GM18502 (cell line): ENCODE measurements around the gene APOL2.
A peak's percentile ranks its signal among the peaks of the same experiment; 100 is the strongest.
"Not testable (repeated sequence)": the region's sequence is repeated elsewhere in the genome, so short reads cannot be mapped to it uniquely, and the experiment has no call there.

Experiments
- ATAC-seq: cut with Tn5 transposase; IDR thresholded peaks from one replicate; pipeline ENCODE4 v1.9.1; 2021; ENCODE audit warnings: mild to moderate bottlenecking; ENCODE audit not compliant: unreplicated experiment, poor library complexity

The APOL2 gene

DNA sequence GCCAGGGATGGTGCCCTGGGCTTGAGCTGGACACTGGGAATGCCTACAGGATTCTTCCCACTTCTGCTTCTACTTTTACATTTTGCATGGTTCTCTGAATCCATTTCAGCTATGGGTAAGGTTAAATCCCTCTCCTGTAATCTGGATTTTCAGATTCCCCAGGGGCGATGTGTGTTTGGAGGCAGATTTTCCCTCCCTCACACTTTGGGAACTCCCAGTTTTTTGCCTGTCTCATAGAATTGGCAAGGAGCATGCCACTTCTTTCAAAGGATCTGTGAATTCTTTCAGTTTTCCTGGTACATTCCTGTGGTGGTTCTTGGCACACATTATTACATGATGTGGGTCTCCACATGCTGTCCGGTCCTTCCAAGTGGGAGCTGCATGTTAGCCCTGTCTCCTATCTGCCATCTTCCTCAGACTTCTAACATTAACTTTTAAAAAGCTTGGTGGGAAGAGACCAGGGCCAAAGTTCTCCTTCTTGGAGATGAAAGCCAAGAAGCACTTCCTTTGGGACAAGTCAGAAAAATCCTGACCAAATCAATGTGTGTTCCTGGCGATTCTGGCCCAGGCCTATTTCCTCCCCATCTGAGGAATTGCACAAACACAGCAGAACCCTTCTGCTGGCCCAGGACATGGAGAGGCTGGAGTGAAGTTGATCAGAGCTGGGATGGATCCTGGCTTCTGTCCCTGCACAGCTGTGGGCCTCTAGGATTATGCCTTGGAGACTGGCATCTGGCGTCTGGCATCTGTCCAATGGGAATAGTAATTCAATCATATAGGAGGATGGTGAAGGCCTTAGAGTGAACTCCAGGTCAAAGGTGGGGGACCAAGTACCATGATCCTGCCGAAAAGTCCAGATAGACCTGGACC lies 5.4 kb upstream of the APOL2 start:
- ATAC-seq, result no peak

GRCh38 chr22:36243986-36244385 lies 4.7 kb upstream of the APOL2 start:
- ATAC-seq, result no peak

DNA sequence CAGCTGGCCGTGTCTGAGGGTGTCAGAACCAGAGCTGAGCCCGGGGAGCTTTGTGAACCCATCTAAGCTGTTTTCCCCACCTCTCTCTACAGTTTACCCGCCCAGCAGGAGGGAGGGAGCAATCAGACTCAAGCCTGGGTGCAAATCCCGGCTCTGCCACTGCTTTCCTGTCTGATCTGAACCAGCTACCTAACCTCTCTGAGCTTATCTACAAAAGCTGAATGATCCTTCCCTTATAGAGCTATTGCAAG lies 252 bp downstream of the APOL2 start:
- no peak for ATAC-seq

GRCh38 chr22:36238373-36239149 lies 766 bp downstream of the APOL2 start:
- peak; percentile 6 for ATAC-seq

DNA sequence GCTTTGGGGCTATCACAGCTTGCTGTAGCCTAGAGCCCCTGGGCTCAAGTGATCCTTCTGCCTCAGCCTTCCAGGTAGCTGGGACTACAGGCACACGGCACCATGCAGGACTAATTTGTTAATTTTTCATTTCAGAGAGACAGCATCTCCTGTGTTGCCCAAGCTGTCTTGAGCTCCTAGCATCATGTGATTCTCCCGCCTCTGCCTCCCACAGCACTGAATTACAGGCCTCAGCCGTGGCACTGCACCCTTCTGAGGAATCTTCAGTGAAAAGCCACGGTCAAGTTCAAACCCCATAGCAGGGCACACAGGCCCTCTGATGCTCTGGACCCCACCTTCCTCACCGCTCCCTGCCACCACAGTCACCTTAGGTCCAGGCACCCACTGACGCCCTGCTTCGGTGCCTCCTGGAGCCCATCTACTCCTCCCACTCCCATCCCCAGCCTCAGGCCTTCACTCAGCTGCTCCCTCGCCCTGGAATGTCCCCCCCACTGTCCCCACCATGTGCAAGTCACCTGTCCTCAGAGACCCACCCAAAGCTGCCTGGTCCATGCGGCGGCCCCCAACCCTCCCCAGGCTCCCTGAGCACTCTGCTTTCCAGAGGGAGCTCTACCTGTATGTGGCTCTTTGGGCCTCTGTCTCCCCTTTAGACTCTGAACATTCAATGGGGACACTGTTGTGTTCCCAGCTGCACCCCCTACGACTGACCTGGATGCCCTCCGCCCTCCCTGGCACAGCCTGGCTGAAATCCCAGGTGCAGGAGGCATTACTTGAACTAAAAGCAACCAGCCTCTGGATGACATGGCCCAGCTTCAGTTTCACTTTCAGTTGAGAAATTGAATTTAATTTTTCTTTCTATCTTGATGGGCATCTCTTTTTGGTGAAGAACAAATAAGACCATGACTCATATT lies 1.6 kb downstream of the APOL2 start:
- no peak for ATAC-seq

DNA sequence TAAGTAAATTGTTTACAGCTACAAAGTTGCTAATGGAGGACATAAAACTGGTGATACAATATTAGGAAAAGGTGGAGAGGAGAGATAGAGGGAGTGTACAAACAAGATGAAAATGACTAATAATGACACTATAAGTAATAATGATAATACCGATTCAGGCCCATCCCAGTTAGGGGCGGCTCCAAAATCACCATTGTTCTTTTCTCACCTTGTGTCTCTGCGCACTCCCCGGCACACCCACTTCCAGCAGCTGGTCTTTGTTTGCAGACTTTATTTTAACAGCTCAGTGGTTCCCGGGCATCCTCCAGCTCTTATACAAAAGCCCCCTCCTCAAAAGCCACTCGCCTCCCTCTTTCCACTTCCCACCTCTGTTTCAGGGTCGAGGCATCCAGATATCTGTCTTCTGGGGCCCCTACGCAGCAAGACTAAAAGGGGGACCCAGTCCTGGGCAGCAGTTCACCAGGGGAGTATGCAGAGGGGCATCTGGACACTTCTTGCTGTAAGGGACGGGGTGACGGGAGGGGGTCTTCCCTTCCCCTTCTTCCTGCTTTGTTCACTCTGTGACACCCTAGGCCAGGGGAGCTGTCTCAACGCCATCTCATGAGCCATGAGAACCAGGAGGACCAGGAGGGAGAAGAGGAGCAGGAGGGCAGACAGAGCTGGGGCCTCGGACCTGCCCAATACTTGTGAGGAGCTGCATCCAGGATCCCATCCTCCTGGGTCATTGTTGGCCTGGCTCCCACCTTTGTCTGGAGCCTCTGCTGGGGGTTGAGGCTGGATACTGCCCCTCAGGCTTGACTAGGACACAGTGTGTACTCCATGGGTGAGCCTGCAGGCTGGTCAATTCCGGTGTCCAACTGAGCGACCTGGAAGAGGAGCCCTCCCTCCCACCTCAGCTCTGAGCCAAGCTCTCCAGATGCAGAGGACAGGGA lies 2.7 kb downstream of the APOL2 start:
- no peak for ATAC-seq

DNA sequence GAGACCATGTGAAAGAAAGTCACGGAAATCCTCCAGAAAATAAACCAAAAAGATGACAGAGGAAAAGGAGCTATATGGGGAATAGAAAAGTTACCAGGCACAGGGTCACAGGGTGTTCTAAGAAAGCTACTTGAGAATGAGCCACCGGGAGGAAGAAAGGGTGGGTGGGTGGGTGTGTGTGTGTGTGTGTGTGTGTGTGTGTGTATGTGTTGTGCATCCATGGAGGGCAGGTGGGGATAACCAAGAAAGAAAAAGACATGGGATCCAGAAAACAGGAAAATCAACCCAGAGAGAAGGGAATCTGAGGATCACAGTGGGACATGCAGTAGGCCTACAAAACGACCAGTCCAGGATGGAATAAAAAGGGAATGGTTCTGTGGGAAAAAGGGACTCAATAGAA lies 3.7 kb downstream of the APOL2 start:
- ATAC-seq, result no peak

GRCh38 chr22:36234919-36235318 lies 4.4 kb downstream of the APOL2 start:
- ATAC-seq, result no peak

GRCh38 chr22:36234213-36234612 lies 5.1 kb downstream of the APOL2 start:
- no peak for ATAC-seq

DNA sequence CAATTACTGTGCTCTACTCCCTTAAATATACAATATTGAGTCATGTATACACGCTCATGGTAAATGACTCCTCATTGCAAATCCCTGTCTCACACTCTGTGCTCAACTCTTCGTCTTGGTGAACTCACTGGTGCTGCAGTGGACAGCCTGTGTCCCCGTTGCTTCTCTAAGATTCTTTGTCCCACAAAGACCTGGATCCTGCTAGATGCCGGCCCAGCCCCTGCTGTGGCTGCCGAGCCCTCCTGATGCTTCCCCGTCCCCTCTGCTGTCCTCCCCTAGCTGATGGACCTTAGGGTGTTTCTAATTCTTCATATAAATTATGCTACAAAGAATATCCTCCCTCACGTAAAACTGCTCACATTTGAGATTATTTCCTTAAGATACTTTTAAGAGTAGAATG lies 5.5 kb downstream of the APOL2 start:
- ATAC-seq, result no peak

GRCh38 chr22:36232715-36233401 lies 6.5 kb downstream of the APOL2 start:
- no peak for ATAC-seq

GRCh38 chr22:36231051-36231450 lies 8.3 kb downstream of the APOL2 start:
- ATAC-seq, result not testable (repeated sequence)

- ATAC-seq, result not testable (repeated sequence)
These were observed 9.7 kb downstream of the APOL2 start for GRCh38 chr22:36229649-36230048.

- ATAC-seq, result no peak
These were observed 10.4 kb downstream of the APOL2 start for GRCh38 chr22:36228944-36229343.

GRCh38 chr22:36228369-36228768 lies 11.0 kb downstream of the APOL2 start:
- ATAC-seq, result not testable (repeated sequence)

DNA sequence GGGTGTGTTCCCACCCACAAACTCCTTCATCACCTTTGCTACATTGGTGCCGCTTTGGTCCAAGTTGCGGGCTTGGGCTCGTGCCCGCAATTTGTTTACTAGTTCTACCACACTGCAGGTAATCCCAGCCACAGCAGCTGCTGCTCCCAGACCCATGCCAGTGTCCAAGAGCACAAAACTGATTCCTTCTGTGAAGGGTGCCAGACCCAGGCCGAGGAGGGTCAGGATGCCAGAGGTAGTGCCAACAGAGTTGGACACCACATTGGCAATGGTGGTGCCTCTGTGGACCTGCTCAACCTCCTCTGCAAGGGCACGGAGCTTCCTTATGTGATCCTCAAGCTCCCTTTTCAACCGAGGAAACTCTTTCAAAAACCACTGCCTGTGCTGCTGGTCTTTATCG lies 11.5 kb downstream of the APOL2 start:
- no peak for ATAC-seq

- ATAC-seq, result no peak
These were observed 11.9 kb downstream of the APOL2 start for GRCh38 chr22:36227396-36227795.

- no peak for ATAC-seq
These were observed 13.1 kb downstream of the APOL2 start for GRCh38 chr22:36226189-36226588.

GRCh38 chr22:36225333-36225922 lies 13.9 kb downstream of the APOL2 start:
- ATAC-seq, result no peak
